Kidney glomerular epithelial cell (primary cell): Measurements from ENCODE around the gene CD82.

ENCODE experiments used
- DNase-seq: peaks from one replicate; lab custom pipeline; 2025; lab: John Stamatoyannopoulos, UW

Gene CD82

GRCh38 chr11:44565211-44565952 is at the start of gene CD82:
TSS of gene CD82 (plus strand) at chr11:44565663. CDS start at chr11:44594663, 29,000 bp downstream.
- peak; percentile 95 for DNase-seq

DNA sequence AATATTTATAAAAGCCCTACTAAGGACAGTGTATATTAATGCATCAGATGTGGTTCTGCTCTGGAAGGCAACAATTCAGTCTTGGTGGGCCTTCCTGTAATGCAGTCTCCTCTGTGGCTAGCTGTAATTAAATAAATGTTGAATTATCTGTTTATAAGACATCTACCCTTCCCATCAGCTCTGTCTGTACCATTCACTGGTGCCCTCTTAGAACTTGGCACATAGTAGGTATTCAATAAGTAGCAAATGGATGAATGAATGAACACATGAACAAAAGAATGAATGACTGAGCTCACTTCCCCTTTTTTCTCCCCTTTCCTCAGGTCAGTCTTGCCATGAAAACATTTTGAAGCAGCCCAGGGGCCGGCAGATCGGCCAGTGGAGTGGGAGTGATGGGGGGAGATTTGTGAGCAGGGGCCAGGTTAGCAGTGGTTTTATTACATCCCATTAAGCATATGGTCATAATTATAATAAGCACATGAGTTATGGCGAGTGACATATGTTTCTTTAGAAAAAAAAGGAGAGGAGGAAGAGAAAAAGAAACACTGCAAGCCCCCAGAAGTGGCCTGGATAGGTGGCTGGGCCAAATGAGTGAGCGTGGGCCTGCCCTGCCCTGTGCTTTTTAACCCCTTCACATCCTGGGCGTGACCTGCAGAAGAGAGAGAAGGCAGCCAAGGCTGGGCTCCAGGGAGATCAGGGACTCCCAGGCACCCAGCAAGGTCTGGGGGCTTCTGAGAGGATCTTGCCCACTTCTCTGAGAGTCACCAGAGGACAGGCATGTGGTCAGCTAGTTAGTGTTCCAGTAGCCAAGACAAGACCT is 48.6 kb upstream of the CD82 start:
- no peak for DNase-seq

GRCh38 chr11:44517541-44517940 is 47.9 kb upstream of the CD82 start:
- DNase-seq, result no peak

- no peak for DNase-seq
Observed at GRCh38 chr11:44518968-44519550, 46.4 kb upstream of the CD82 start.

GRCh38 chr11:44519989-44520737 is 45.3 kb upstream of the CD82 start:
- DNase-seq, result no peak

- no peak for DNase-seq
Observed at GRCh38 chr11:44521148-44521547, 44.3 kb upstream of the CD82 start.

DNA sequence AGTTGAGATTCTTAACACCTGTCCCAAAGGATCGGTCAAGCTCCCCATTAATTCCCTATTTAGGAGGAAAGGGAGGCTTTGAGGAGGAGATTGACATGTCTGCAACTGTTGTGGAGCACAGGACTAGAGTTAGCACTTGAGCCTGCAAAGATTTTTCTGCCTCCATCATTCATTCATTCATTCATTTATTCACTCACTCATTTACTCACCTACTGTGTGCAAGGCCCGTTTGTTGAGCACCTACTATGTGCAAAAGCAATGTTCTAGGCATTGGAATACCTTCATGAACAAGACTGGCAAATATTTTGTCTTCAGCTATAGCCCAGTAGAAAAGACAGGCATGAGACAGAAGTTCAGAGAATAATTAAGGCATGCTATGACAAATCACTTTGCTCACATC is 43.2 kb upstream of the CD82 start:
- DNase-seq, result no peak

DNA sequence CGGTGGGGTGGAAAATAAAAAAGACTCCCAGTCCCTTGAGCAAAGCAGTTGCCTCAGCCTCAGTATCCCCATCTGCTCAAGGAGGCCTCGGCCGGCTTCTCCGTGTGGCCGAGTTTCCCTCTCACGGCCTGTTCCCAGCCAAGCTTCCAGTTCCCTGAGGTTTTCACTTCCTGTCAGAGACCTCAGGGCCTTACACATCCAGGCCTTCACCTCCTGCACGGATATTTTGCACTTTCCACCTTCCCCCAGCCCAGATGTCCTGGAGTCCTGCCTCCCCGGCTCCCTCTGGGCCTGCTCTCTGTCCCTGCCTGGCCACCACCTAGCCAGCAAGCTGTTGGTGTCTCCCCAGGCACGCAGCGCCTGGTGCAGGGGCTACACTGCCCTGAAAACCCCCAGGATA is 41.1 kb upstream of the CD82 start:
- DNase-seq, result no peak

DNA sequence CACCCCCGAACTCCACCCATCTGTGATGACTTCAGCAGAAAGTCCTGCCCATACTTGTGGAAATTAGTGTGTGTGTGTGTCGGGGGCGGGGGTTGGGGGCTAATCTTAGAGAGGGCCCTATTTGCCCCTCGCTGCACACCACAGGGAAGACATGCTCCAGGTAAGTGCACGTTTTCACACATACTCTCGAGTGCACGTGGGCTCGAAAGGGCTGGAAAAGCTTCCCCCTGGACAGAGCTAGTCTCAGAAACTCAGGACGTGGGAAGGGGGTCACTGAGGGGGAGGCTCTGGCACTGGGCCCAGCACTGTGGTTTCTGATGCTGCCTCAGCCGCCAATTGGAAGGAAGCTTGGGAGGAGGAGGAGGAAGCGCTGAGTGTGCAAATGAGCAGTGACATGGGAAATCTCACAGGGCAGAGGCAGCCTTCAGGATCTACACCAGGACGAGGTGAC is 40.7 kb upstream of the CD82 start:
- no peak for DNase-seq

GRCh38 chr11:44525473-44526252 is 39.8 kb upstream of the CD82 start:
- DNase-seq, result no peak

DNA sequence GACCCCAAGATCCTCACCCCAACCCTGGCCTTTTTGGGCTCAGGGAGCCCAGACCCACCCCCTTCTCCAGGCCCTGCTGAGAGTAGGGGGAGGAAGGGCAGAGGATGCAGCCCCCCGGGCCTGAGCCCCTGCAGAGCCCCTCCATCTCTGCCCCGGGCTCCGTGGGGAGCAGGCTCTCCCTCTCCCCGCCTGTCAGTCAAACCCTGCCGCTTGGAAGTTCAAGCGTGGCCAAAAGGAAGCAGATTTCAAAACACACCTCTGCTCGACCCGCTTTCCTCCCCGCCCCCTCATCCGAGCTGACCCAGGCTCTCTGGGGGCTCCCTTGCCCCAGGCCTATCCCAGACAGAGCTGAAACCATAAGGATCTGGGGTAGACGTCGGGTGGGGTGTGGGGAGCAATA is 39.0 kb upstream of the CD82 start:
- DNase-seq, result no peak

DNA sequence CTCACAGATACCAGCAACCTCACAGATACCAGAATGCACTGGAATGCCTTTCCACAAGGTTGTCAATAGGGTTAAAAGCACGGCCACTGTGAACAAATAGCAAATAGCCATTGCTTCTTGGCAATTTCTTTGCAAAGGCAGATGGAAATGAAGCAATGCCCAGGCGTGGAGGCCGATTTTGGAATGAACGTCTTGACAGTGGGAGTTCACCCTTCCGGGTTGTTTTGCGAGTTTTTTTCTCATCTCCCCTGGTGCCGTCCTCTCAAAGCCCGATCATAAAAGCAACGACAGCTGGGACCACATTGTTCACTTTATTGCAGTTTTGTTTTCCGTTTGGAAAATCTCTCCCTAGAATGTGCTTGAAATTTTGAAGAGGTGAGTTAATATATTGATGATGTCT is 38.0 kb upstream of the CD82 start:
- DNase-seq, result no peak

DNA sequence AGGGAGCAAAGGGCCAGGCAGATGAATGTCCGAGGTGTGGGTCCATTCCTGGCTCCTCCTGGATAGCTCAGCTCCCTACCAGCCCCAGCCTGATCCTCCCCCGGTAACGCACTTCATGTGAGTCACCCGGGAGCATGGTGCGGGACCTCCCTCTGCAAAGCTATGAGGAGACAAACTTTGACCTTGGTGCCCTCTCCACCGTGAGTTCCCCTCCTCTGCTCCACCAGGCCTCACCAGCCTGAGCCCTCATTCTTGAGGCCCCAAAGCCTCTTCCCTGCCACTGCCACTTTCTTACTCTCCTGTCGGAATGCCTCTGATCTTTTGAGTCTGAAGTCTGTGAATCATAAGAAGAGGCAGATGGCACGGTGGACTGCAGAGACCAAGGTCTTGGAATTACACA is 37.4 kb upstream of the CD82 start:
- DNase-seq, result no peak

- DNase-seq, result no peak
Observed at GRCh38 chr11:44528581-44528980, 36.9 kb upstream of the CD82 start.

- DNase-seq, result no peak
Observed at GRCh38 chr11:44529895-44530412, 35.5 kb upstream of the CD82 start.

DNA sequence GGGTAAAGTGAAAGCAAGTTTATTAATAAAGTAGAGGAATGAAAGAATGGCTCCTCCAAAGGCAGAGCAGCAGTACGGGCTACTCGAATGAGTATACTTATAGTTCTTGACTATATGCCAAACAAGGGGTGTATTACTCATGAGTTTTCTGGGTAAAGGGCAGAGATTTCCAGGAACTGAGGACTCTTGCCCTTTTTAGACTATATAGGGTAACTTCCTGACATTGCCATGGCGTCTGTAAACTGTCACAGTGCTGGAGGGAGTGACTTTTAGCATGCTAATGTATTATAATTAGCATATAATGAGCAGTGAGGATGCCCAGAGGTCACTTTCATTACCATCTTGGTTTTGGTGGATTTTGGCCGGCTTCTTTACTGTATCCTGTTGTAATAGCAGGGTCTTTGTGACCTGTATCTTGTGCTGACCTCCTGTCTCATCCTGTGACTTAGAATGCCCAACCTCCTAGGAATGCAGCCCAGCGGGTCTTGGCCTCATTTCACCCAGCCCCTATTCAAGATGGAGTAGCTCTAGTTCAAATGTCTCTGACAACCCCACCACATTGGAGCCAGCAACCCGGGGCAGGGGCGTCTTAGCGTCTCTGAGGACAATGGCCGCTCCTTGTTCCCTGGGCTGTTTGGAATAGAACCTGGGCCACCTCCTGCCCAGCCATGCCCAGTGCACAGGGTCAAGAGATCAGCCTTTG is 34.9 kb upstream of the CD82 start:
- no peak for DNase-seq

DNA sequence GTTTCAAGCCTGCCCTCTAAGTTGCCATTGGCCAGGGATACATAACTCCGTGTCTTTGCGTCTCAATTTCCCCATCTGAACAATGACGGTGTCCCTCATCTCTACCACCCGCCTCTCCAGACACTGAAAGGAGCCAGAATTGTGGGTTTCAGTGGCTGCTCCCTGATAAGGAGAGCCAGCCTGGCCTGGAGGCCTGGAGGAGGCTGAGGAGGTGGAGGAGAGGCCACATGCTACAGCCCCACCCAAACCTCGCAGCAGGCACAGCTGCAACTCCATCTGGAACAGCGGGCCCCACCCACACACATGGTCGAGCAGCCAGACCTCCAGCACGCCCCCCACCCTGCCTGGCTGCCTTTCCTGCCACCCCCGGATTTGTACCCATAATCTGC is 34.4 kb upstream of the CD82 start:
- no peak for DNase-seq

GRCh38 chr11:44531636-44532035 is 33.8 kb upstream of the CD82 start:
- no peak for DNase-seq

GRCh38 chr11:44532809-44533208 is 32.7 kb upstream of the CD82 start:
- no peak for DNase-seq

GRCh38 chr11:44533921-44534711 is 31.3 kb upstream of the CD82 start:
- no peak for DNase-seq
